Caco-2 (cell line): ENCODE data around the gene H2AZ2. TPM values are rescaled to one million over a fixed set of nuclear protein-coding genes. Genes with fewer than 3 reads are reported as not detected.

Source experiments
- BruUV-seq: library from RNA; stranded (reverse); fragments of 400-500 nt; replicated peaks from 2 replicates; lab custom pipeline; 2021; lab: Mats Ljungman, UMichigan
- CTCF ChIA-PET: fragments of 300-600 bp; sonication (Branson Sonifier 250); formaldehyde crosslinking; loops from one replicate; lab custom pipeline; 2022; ENCODE audit warnings: antibody characterized with exemption; lab: Charles Lee
- POLR2A ChIA-PET: fragments of 300-600 bp; sonication (Branson Sonifier 250); formaldehyde crosslinking; loops from one replicate; lab custom pipeline; 2022; ENCODE audit warnings: antibody characterized with exemption; lab: Charles Lee
- DNase-seq, 2 experiments: peaks; one replicate each; pipeline versions ENCODE4 v3.0.0 to v3.0.0-alpha.2; 2020 to 2022
- H3K27me3 ChIP-seq: replicated peaks from 2 replicates; pipeline ENCODE4 v1.6.0; 2011; ENCODE audit warnings: low read length; ENCODE audit not compliant: control insufficient read depth, insufficient read depth
- H3K36me3 ChIP-seq: 2 replicates; pipeline ENCODE4 v1.5.1; 2011; ENCODE audit warnings: low read length; ENCODE audit not compliant: control insufficient read depth, insufficient read depth
- H3K4me1 ChIP-seq: fragments of 250-450 bp; sonication (Bioruptor Pico); 2 replicates; pipeline ENCODE4 v1.5.1; 2020; ENCODE audit warnings: mild to moderate bottlenecking
- H3K4me3 ChIP-seq: 2 replicates; pipeline ENCODE4 v1.5.1; 2011; ENCODE audit warnings: low read depth, mild to moderate bottlenecking, control low read depth, low read length
- H3K9me3 ChIP-seq: fragments of 250-450 bp; sonication (Bioruptor Pico); 2 replicates; pipeline ENCODE4 v1.5.1; 2020; ENCODE audit warnings: mild to moderate bottlenecking, moderate library complexity
- H3K27ac Mint-ChIP-seq: one replicate; pipeline ENCODE4 v1.8.0; 2022; ENCODE audit warnings: mixed read lengths; ENCODE audit not compliant: unreplicated experiment
- H3K27me3 Mint-ChIP-seq: one replicate; pipeline ENCODE4 v1.8.0; 2022; ENCODE audit warnings: mixed read lengths; ENCODE audit not compliant: insufficient read depth, unreplicated experiment
- H3K36me3 Mint-ChIP-seq: one replicate; pipeline ENCODE4 v1.8.0; 2022; ENCODE audit warnings: mild to moderate bottlenecking, mixed read lengths; ENCODE audit not compliant: insufficient read depth, unreplicated experiment
- H3K4me1 Mint-ChIP-seq: one replicate; pipeline ENCODE4 v1.8.0; 2022; ENCODE audit warnings: low read depth, mixed read lengths; ENCODE audit not compliant: unreplicated experiment
- H3K4me3 Mint-ChIP-seq: one replicate; pipeline ENCODE4 v1.8.0; 2022; ENCODE audit warnings: mild to moderate bottlenecking, moderate library complexity, mixed read lengths; ENCODE audit not compliant: unreplicated experiment
- H3K9me3 Mint-ChIP-seq: one replicate; pipeline ENCODE4 v1.8.0; 2022; ENCODE audit warnings: mixed read lengths; ENCODE audit not compliant: unreplicated experiment
- CTCF ChIP-seq, 2 experiments: fragments of 200-600 bp in 1 of 2; IDR thresholded peaks; 1 replicate in 1 of 2; 2 replicates in 1 of 2; pipeline versions ENCODE4 v1.5.1 to v1.8.0; 2011 to 2022; ENCODE audit warnings: antibody characterized with exemption in 1 of 2, control low read depth in 1 of 2, inconsistent platforms in 1 of 2, low read depth in 1 of 2, low read length in 1 of 2, mild to moderate bottlenecking in 1 of 2, moderate library complexity in 1 of 2; ENCODE audit not compliant: insufficient read depth in 1 of 2, severe bottlenecking in 1 of 2, unreplicated experiment in 1 of 2
- intact Hi-C: fragments of 100-400 bp; cut with micrococcal nuclease; formaldehyde crosslinking; loops from one replicate; pipeline ENCODE4 v1.10.0; 2022; ENCODE audit not compliant: unreplicated experiment
- total RNA-seq: library from RNA; stranded (reverse); gene quantifications from 2 replicates; pipeline ENCODE4 v1.2.3, GENCODE V29; 2022

H2AZ2 gene
- total RNA-seq, 1 experiment from 2014 or later: 244 TPM

GRCh38 chr7:44854644-44855364 lies 6.9 kb upstream of the H2AZ2 start:
- POLR2A ChIA-PET: no interaction called here
- no TSS peak for BruUV-seq
- no peak overlapping the region for H3K4me3 Mint-ChIP-seq
- H3K4me3 ChIP-seq: no peak overlapping the region
- no peak overlapping the region for H3K27ac Mint-ChIP-seq
- intact Hi-C loops: loop anchor here (5.0 kb wide), 1 partner anchor 107 kb away; no protein-coding TSS in a partner anchor
- no peaks in the 10 kb centered on the region for H3K27me3 ChIP-seq
- H3K9me3 ChIP-seq: no peaks in the 10 kb centered on the region
- TF ChIP-seq CTCF (IDR thresholded peaks at IDR 0.05; ENCODE audit: insufficient read depth in 1 of 2, low read depth in 1 of 2, low read length in 1 of 2, severe bottlenecking in 1 of 2, unreplicated experiment in 1 of 2): no peak
- no peaks in the 10 kb centered on the region for H3K4me1 ChIP-seq
- CTCF ChIA-PET: no interaction called here
- H3K36me3 ChIP-seq: no peaks in the 10 kb centered on the region
- no peaks in the 10 kb centered on the region for H3K9me3 Mint-ChIP-seq
- H3K27me3 Mint-ChIP-seq: no peaks in the 10 kb centered on the region
- no peaks in the 10 kb centered on the region for H3K4me1 Mint-ChIP-seq
- H3K36me3 Mint-ChIP-seq: no peaks in the 10 kb centered on the region
- DNase-seq: no peak

- no TSS peak for BruUV-seq
- ChIA-PET CTCF (no interaction called here), POLR2A (interaction anchor here (0.6 kb wide), 1 partner anchor 258 kb away, joined by 3 read pairs; the partner anchor contains the start of gene TBRG4)
- no peaks in the 10 kb centered on the region for H3K27me3 ChIP-seq
- DNase-seq: no peak
- intact Hi-C loops: loop anchor here (1.0 kb wide), 1 partner anchor 283 kb away; no protein-coding TSS in a partner anchor
- Mint-ChIP-seq H3K9me3 (no peaks in the 10 kb centered on the region), H3K36me3 (peaks cover 4% of the 10 kb centered on the region), H3K4me3 (no peak overlapping the region), H3K27ac (no peak overlapping the region), H3K27me3 (no peaks in the 10 kb centered on the region), H3K4me1 (no peaks in the 10 kb centered on the region)
- H3K9me3 ChIP-seq: no peaks in the 10 kb centered on the region
- TF ChIP-seq CTCF (IDR thresholded peaks at IDR 0.05; ENCODE audit: insufficient read depth in 1 of 2, low read depth in 1 of 2, low read length in 1 of 2, severe bottlenecking in 1 of 2, unreplicated experiment in 1 of 2): no peak
- H3K4me1 ChIP-seq: no peaks in the 10 kb centered on the region
- H3K36me3 ChIP-seq: no peaks in the 10 kb centered on the region
- H3K4me3 ChIP-seq: no peak overlapping the region
Observed at GRCh38 chr7:44853391-44853790, 5.5 kb upstream of the H2AZ2 start.

DNA sequence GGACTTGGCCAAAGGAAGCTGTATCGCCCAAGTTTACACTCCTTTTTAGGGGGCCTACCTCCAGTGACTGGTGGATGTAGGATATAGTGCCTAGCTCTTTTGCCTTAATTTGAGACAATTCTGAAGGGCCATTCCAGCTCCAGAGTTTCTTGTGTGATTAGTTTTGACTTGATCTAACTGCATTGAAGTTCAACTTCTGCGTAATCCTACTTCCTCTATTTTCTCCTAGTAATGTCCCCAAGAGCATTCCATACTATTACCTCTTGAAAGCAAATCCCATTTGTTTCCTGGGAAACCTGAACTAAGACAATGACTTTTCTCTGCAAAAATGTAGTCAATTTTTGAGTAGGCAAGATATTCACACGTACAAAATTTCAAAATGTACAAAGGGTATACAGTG lies 4.7 kb upstream of the H2AZ2 start:
- no peaks in the 10 kb centered on the region for H3K9me3 ChIP-seq
- no TSS peak for BruUV-seq
- no peak overlapping the region for H3K4me3 ChIP-seq
- no peak for TF ChIP-seq CTCF (IDR thresholded peaks at IDR 0.05; ENCODE audit: insufficient read depth in 1 of 2, low read depth in 1 of 2, low read length in 1 of 2, severe bottlenecking in 1 of 2, unreplicated experiment in 1 of 2)
- ChIA-PET CTCF (no interaction called here), POLR2A (no interaction called here)
- intact Hi-C loops: no loop called here
- Mint-ChIP-seq H3K4me3 (no peak overlapping the region), H3K4me1 (no peaks in the 10 kb centered on the region), H3K27me3 (no peaks in the 10 kb centered on the region), H3K36me3 (peaks cover 12% of the 10 kb centered on the region), H3K27ac (no peak overlapping the region), H3K9me3 (no peaks in the 10 kb centered on the region)
- H3K36me3 ChIP-seq: no peaks in the 10 kb centered on the region
- H3K27me3 ChIP-seq: no peaks in the 10 kb centered on the region
- no peak for DNase-seq
- H3K4me1 ChIP-seq: no peaks in the 10 kb centered on the region
